CD4-positive, alpha-beta T cell treated with Interleukin-10 for 1 hour (primary cell): ENCODE data around the gene ADGRG7.

Experiments used
- DNase-seq: peaks from one replicate; pipeline ENCODE4 v3.0.0-alpha.2; 2020

Gene ADGRG7

DNA sequence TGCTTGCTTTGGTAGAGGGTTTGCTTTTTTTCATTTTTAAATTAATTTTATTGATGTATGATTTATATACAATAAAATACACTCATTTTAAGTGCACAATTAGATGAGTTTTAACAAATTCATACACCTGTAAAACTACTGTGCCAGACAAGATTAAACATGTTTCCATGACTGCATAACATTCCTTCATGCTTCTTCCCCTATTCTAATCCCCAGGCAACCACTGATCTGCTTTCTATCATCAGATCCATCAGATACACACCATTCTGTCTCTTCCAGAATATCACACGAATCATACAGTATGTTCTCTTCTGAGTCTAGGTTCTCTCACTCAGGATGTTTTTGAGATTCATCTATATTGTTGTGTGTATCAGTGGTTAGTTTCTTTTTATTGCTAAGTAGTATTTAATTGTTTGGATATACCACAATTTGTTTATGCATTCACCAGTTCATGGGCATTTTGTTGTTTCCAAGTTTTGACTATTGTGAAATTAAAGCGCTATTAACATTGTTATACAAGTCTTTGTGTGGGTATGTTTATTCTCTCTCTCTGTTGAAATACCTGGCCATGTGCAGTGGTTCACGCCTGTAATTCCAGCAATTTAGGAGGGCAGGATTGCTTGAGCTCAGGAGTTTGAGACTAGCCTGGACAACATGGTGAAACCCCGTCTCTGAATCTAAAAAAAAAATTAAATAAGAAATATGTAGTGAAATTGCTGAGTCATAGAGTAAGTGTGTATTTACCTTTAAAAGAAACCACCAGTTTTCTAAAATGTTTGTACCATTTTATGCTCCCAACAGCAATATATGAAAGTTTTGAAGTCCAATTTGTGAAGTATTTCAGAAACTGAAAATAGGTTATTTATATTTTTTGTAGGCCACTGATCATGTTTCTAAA, 92.9 kb downstream of the ADGRG7 start:
- no peak for DNase-seq

DNA sequence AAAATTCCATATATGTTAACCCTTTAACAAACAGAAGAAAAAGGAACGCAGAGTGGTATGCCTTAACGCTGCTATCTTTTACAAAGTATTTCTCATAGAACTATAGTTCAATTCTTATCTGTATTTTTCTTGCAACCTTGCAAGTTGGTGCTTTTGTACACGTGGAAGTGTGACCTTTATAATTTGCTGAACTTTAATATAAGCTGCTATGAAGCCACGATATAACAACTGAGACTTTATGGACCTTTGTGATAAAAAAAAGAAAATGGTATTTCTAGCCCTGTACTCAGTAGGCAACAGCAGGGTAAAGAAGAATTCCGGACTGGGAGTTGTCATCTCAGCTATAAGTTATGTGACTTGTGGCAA, 93.6 kb downstream of the ADGRG7 start:
- no peak for DNase-seq

DNA sequence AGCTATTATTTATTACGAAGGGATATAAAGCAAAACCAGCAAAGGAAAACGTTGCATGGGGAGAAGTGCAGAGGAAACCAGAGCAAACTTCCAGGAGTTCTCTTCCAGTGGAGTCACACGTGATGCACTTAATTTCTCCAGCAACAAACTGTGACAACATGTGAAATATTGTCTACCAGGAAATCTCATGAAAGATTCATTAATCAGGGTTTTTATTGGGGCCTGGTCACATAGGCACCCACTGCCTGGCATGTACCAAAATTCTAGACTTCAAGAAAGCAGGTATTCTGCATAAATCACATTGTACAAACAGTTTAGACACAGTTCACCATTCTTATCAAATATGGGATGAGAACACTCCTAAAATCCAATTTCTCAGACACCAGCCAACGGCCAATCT, 94.5 kb downstream of the ADGRG7 start:
- DNase-seq = no peak

DNA sequence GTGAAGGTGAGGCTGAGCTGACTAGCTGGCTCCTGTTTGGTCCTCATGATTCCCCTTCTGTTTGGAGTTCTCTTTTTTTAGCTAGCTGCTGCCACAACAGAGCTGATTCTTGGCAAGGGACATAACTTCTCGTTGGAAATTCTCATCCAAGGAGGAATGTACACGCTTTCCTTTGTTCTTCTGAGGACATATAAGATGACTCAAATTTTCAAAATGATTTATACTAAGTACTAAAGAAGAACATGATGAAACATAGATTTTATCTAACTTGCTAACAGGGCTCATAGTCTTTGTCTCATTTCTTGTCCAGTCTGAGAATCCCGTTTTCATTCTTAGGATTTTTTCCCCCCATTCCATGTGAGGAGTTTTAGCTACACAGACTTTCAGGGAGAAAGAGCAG, 97.0 kb downstream of the ADGRG7 start:
- no peak for DNase-seq

GRCh38 chr3:100708644-100708988, 99.2 kb downstream of the ADGRG7 start:
- DNase-seq = no peak

- DNase-seq = peak; percentile 99
Measured at GRCh38 chr3:100708989-100709841, 99.8 kb downstream of the ADGRG7 start, which contains the start of gene TFG. Gene TFG (plus strand): TSS chr3:100709494. CDS start chr3:100713686, 4,192 bp downstream.

GRCh38 chr3:100709842-100710260, 100.5 kb downstream of the ADGRG7 start:
- DNase-seq = peak; percentile 38

- DNase-seq = peak; percentile 65
Measured at GRCh38 chr3:100710261-100710968, 101.0 kb downstream of the ADGRG7 start.

DNA sequence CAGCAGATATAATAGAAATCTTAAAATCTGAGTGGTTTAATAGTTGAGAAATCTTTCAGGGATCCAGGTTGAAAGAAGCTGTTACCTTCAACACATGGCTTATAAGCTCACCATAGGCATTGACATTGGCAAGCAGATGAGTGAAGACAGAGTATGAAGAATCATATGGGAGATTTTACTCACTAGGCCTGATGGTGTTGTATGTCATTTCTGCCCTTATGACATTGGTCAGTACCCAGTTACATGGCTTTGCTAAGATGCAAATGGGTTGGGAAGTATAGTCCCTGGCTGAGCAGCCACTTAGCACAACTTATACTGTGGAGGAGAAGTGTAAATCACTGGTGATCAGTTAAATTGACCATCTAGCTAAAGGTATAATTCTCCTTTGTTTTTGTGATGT, 105.8 kb downstream of the ADGRG7 start:
- no peak for DNase-seq

- no peak for DNase-seq
Measured at GRCh38 chr3:100717063-100717462, 107.7 kb downstream of the ADGRG7 start.

GRCh38 chr3:100717637-100718487, 108.5 kb downstream of the ADGRG7 start:
- DNase-seq = no peak

GRCh38 chr3:100719136-100719535, 109.7 kb downstream of the ADGRG7 start:
- no peak for DNase-seq

- DNase-seq = no peak
Measured at GRCh38 chr3:100720426-100720825, 111.0 kb downstream of the ADGRG7 start.

DNA sequence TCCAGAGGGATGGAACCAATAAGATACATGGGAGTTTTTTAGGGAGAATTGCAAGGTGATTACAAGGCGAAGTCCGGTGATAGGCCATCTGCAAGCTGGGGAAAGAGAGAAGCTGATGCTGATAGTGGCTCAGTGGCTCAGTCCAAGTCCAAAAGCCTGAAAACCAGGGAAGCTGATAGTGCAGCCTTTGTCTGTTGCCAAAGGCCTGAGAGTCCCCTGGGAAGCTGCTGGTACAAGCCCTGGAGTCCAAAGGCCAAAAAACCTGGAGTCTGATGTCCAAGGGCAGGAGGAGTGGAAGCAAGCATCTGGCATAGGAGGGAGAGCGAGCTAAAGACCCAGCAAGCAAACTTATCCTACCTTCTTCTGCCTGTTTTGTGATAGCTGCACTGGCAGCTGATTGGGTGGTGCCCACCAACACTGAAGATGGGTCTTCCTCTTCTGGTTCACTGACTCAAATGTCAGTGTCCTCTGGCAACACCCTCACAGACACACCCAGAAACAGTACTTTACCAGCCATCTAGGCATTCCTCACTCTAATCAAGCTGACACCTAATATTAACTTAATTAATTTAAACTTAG, 116.6 kb downstream of the ADGRG7 start:
- DNase-seq = no peak

GRCh38 chr3:100726706-100727105, 117.3 kb downstream of the ADGRG7 start:
- no peak for DNase-seq

- no peak for DNase-seq
Measured at GRCh38 chr3:100730524-100730923, 121.1 kb downstream of the ADGRG7 start.

DNA sequence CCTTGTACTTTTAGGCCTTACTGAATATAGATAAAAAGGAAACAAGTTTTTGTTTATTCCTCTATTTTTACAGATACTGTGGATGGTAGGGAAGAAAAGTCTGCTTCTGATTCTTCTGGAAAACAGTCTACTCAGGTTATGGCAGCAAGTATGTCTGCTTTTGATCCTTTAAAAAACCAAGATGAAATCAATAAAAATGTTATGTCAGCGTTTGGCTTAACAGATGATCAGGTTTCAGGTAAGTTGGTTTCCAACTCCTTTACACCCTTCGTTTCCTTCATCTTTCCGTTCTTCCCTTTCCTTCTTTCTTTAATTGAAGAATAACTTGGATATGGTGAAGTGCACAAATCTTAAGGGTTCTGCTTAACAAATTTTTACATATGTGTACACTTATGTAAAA, 123.0 kb downstream of the ADGRG7 start:
- no peak for DNase-seq

- DNase-seq = peak; percentile 19
Measured at GRCh38 chr3:100737334-100737733, 127.9 kb downstream of the ADGRG7 start.

GRCh38 chr3:100740207-100740606, 130.8 kb downstream of the ADGRG7 start:
- no peak for DNase-seq

DNA sequence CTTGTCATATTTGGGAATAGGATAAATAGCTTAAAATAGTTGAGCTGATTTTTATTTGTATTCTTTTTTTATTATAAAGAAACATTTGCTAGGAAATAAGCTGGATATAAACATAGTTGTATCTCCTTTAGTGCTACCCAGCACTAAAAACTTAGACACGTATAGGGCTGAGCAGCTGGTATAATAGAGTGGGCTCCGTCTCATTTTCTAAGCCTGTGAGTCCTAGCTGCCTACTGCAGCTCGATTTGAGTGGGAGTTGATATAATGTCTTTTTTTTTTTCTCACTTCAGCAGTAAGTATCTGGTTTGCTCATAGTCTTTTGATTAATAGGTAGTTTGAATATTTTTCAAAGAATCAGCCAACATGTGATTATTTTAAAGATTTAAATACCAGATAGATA, 134.1 kb downstream of the ADGRG7 start:
- DNase-seq = no peak

GRCh38 chr3:100744671-100745070, 135.3 kb downstream of the ADGRG7 start:
- no peak for DNase-seq
